KOPT-K1 (cell line): ENCODE results near the gene MACROD2.
"Not testable (repeated sequence)": the region's sequence is repeated elsewhere in the genome, so short reads cannot be mapped to it uniquely, and the experiment has no call there.

Experiments
- H3K27ac ChIP-seq: fragments of 200-600 bp; sonication (generic); 2 replicates; pipeline ENCODE4 v1.5.1; 2016; ENCODE audit warnings: antibody characterized with exemption, mild to moderate bottlenecking, low read depth, low read length; ENCODE audit not compliant: poor library complexity, severe bottlenecking
- H3K36me3 ChIP-seq: fragments of 200-600 bp; sonication (generic); 2 replicates; pipeline ENCODE4 v1.5.1; 2017; ENCODE audit warnings: antibody characterized with exemption, mild to moderate bottlenecking, low read length, moderate library complexity; ENCODE audit not compliant: insufficient read depth
- H3K9me3 ChIP-seq: fragments of 200-600 bp; sonication (generic); 2 replicates; pipeline ENCODE4 v1.5.1; 2017; ENCODE audit warnings: antibody characterized with exemption, low read length, mild to moderate bottlenecking; ENCODE audit not compliant: insufficient read depth, poor library complexity, severe bottlenecking

MACROD2 gene

GRCh38 chr20:14958626-14959025 lies 963.3 kb downstream of the MACROD2 start:
- Histone ChIP-seq H3K9me3 (no peaks in the 10 kb centered on the region), H3K27ac (no peak overlapping the region), H3K36me3 (no peaks in the 10 kb centered on the region)

DNA sequence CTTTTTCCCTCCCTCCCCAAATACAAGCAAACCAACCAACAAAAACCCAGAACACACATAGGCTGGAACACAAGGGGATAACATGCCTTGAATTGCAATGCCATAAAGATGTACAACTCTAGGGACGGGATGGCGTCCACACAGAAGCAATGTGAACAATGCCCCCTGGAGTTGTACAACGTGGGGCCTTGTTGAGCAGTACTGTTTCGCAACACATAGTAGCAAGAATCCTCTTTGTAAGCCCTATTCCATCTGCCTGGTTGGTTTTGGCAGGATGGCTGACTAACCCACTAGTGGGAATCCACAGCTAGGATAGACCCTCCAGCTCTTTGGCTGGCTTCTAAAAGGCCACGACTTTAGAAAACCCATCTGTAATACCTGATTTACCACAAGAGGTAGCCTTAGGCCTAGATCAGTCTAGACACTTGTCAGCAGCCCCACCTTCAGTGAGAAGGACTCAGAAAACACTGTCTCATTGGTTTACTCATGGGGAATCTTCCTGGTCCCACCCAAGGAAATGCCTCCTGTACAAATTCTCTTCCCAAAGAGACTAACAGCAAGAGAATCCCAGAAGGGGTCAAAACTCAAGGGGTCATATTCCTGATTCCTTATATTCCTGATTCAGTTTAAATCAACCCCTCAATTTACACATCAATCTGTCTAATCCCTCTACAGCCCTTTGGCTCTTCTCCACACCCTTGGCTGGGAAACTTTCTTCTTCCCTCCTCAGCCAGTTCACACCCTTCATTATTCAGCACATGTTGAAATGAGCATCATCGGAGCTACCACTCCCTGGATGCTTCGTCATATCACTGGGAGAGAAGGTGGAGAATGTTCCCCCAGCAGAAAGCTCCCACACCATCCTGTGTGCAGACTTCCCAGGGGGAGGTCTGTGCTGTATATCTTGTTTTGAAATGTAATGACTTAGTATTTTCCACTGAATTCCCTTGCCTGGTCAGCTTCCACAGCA lies 964.5 kb downstream of the MACROD2 start:
- H3K36me3 ChIP-seq: no peaks in the 10 kb centered on the region
- no peak overlapping the region for H3K27ac ChIP-seq

GRCh38 chr20:14960831-14961230 lies 965.5 kb downstream of the MACROD2 start:
- Histone ChIP-seq H3K9me3 (no peaks in the 10 kb centered on the region), H3K27ac (no peak overlapping the region), H3K36me3 (no peaks in the 10 kb centered on the region)

More for the DNA sequence above, 964.5 kb downstream of the MACROD2 start:
- H3K9me3 ChIP-seq: no peaks in the 10 kb centered on the region

- Histone ChIP-seq H3K36me3 (no peaks in the 10 kb centered on the region), H3K9me3 (no peaks in the 10 kb centered on the region), H3K27ac (no peak overlapping the region)
Measured at GRCh38 chr20:14963262-14963663, 967.9 kb downstream of the MACROD2 start.

GRCh38 chr20:14966203-14966602 lies 970.9 kb downstream of the MACROD2 start:
- Histone ChIP-seq H3K36me3 (no peaks in the 10 kb centered on the region), H3K27ac (no peak overlapping the region), H3K9me3 (no peaks in the 10 kb centered on the region)

DNA sequence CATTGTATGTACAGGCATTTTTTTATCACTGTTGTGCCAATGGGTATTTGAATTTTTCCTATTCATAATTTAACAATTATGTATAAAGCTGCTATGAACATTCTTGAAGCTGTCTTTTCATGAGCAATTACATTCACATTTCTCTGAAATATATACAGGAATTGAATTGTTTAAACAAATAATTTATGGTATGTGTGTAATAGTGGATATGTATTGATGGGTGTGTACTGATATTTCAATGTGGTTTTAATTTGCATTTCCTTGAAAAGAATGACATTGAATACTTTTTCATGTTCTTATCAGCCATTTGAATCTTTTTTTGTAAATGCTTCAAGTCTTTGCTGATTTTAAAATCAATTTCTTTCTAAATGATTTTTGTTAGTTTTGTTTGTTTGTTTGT lies 971.5 kb downstream of the MACROD2 start:
- Histone ChIP-seq H3K27ac (no peak overlapping the region), H3K9me3 (no peaks in the 10 kb centered on the region), H3K36me3 (no peaks in the 10 kb centered on the region)

GRCh38 chr20:14972256-14972655 lies 976.9 kb downstream of the MACROD2 start:
- Histone ChIP-seq H3K9me3 (no peaks in the 10 kb centered on the region), H3K36me3 (no peaks in the 10 kb centered on the region), H3K27ac (no peak overlapping the region)

GRCh38 chr20:14972690-14973089 lies 977.4 kb downstream of the MACROD2 start:
- Histone ChIP-seq H3K36me3 (no peaks in the 10 kb centered on the region), H3K27ac (no peak overlapping the region), H3K9me3 (no peaks in the 10 kb centered on the region)

- Histone ChIP-seq H3K9me3 (peaks cover 28% of the 10 kb centered on the region), H3K36me3 (no peaks in the 10 kb centered on the region), H3K27ac (no peak overlapping the region)
Measured at GRCh38 chr20:14979453-14979986, 984.2 kb downstream of the MACROD2 start.

DNA sequence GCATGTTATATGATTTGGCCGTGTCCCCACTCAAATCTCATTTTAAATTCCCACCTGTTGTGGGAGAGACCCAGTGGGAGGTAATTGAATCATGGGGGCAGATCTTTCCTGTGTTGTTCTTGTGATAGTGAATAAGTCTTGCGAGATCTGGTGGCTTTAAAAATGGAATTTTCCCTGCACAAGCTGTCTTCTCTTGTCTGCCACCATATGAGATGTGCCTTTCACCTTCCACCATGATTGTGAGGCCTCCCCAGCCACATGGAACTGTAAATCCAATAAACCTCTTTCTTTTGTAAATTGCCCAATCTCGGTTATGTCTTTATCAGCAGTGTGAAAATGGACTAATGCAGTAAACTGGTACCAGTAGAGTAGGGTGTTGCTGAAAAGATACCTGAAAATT lies 986.2 kb downstream of the MACROD2 start:
- H3K36me3 ChIP-seq, H3K27ac ChIP-seq: not testable (repeated sequence)
- H3K9me3 ChIP-seq: peaks cover 28% of the 10 kb centered on the region

GRCh38 chr20:14982324-14982723 lies 987.0 kb downstream of the MACROD2 start:
- H3K36me3 ChIP-seq, H3K27ac ChIP-seq: not testable (repeated sequence)
- H3K9me3 ChIP-seq: peaks cover 28% of the 10 kb centered on the region

- Histone ChIP-seq H3K27ac (no peak overlapping the region), H3K36me3 (no peaks in the 10 kb centered on the region), H3K9me3 (peaks cover 28% of the 10 kb centered on the region)
Measured at GRCh38 chr20:14984305-14984704, 989.0 kb downstream of the MACROD2 start.

- no peak overlapping the region for H3K27ac ChIP-seq
- H3K36me3 ChIP-seq: no peaks in the 10 kb centered on the region
- peaks cover 28% of the 10 kb centered on the region for H3K9me3 ChIP-seq
Measured at GRCh38 chr20:14984768-14985622, 989.7 kb downstream of the MACROD2 start.

GRCh38 chr20:14986026-14986655 lies 990.8 kb downstream of the MACROD2 start:
- H3K9me3 ChIP-seq: peaks cover 28% of the 10 kb centered on the region
- H3K36me3 ChIP-seq: no peaks in the 10 kb centered on the region
- H3K27ac ChIP-seq: no peak overlapping the region

DNA sequence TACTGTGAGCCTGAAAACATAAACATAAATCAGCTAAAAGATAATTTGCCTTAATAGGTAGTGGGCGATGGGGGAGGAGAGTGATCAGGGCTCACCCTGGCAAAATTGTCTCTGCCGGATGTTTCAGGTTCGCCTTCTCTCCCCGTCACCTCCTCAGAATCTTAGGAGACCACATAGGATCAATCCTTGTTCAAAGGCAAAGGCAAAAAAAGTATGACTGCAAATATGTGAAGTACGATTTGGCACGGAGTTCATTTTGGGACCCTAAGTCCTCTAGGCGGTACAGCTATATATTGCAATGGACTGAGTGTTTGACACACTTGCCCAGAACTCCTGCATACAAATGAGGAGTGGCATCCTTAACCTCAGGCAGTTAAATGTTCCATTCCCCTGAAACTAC lies 991.3 kb downstream of the MACROD2 start:
- Histone ChIP-seq H3K36me3 (no peaks in the 10 kb centered on the region), H3K9me3 (peaks cover 24% of the 10 kb centered on the region), H3K27ac (no peak overlapping the region)
